Right ventricle myocardium inferior (tissue), 1 donor: Measurements from ENCODE around the gene CRX. TPM values are rescaled to one million over a fixed set of nuclear protein-coding genes. Genes with fewer than 3 reads are reported as not detected.

Experiments used
- ATAC-seq: fragments of 200-7000 bp; cut with Tn5 transposase; one replicate; pipeline ENCODE4 v1.9.1; 2020; ENCODE audit warnings: mild to moderate bottlenecking, moderate library complexity
- DNase-seq: peaks from one replicate; pipeline ENCODE4 v3.0.0; 2021; ENCODE audit errors: missing footprints
- intact Hi-C: fragments of 100-400 bp; cut with DNase I; formaldehyde crosslinking; loops from one replicate; pipeline ENCODE4 v1.11.0; 2022
- total RNA-seq: library from RNA; stranded (reverse); fragmentation: NEBNext Ultra II Directional; extraction: Animal tissue kit (Norgen Biotek cat#: 25700); gene quantifications from one replicate; pipeline ENCODE4 v1.2.1, GENCODE V29; 2021
- donor health status: DM: no; HTN: yes; CAD: no; lungs with severe emphysema.

Gene CRX
- total RNA-seq, 1 donor from 2014 or later: not detected

- intact Hi-C loops: no loop called here
- no peak for ATAC-seq
- DNase-seq: no peak
These were observed 70.4 kb downstream of the CRX start for GRCh38 chr19:47891923-47892666.

Other genes with a start within 250 kb of the CRX start
- gene ZNF541, start 248.8 kb upstream of the CRX start, total RNA-seq: 1.2 TPM
- 8.8 TPM for gene BICRA, start 212.8 kb upstream of the CRX start, total RNA-seq
- 60.5 TPM for gene EHD2, start 108.5 kb upstream of the CRX start, total RNA-seq
- gene NOP53, start 76.4 kb upstream of the CRX start, total RNA-seq: 172 TPM
- 1,425 TPM for gene SELENOW, start 43.2 kb upstream of the CRX start, total RNA-seq
- not detected for gene TPRX1, start 17.4 kb upstream of the CRX start, total RNA-seq
- gene TPRX2, start 37.3 kb downstream of the CRX start, total RNA-seq: not detected
- not detected for gene SULT2A1, start 64.4 kb downstream of the CRX start, total RNA-seq
- not detected for gene BSPH1, start 170.2 kb downstream of the CRX start, total RNA-seq
- not detected for gene ELSPBP1, start 172.7 kb downstream of the CRX start, total RNA-seq
- gene CABP5, start 222.1 kb downstream of the CRX start, total RNA-seq: not detected